ENCODE measurements around the gene OLIG2.

The OLIG2 gene

DNA sequence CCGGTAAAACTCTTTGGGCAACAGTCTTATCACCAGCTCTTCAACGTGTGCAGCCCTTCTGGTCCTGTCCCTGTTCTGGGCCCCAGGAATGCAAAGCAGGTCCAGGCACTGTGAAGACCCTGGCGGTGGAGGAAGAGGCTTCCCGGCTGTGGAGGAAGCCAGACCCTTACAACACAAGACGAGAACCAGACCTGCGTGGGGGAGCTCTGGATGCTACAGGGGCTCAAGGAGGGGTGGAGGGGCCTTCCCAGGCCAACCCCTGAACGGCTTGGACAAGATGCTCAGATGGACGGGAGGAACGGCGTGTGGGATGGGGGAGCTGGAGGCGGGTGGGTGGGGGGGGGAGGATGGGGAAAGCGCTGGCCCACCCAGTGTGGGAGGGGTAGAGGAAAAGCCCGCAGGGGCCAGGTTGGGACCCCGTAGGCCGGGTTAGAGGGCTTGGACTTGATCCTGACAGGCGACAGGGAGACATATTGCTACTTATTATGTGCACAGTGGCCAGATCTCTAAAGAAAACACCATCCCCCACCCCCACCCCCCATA, 5.1 kb upstream of the OLIG2 start:
- DNase-seq, result no peak

DNA sequence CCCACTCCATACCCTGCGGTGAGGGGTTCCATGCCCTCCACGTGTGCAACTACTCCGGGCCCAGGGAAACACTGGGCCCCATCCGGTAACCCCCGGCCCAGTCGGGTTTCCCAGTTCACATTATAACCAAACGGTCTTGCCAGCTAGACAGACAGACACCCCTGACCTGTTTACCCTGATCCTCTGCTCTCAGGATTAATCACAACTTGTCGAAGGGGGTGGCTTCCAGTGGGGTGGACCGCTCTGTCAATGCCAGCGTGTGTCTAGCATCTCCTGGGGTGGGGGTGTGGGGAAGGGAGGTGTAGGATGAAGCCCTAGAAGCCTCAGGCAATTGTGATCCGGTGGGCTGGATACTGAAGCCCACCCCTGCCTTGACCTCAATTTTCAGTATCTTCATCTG, 4.6 kb upstream of the OLIG2 start:
- DNase-seq, result no peak

DNA sequence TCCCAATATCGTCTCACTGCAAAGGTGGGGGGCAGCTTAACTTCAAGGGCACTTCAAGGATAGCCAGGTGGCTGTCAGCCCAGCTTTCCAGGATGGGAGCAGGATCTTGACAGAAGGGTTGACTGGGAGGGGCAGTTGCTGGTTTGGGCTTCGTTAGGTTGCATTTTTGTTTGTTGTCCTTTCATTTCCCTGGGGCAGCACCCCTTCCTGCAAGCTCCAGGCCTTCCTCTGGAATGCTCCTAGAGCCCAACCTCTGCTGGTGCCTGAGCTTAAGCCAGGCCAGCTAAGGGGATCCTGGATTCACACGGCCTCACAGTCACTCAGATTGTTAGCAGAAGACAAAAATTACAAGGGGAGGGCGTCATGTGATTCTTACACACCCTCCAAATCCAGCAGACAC, 4.1 kb upstream of the OLIG2 start:
- no peak for DNase-seq

DNA sequence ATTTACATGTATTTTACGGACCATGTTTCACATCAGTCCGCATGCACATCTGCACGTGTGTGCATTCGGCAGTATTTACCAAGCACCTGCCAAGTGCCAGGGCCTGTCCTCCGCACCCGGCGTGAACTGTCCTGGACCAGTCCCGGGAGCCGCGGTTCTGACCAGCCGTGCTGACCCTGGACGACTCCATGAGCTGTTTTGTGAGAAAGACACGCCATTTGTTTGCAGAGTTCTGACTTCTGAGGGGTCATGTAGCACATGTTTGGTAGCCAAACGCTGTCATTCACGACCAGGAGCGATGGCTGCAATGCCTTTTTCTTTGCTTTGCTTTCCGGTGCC, 3.3 kb upstream of the OLIG2 start:
- DNase-seq, result no peak

DNA sequence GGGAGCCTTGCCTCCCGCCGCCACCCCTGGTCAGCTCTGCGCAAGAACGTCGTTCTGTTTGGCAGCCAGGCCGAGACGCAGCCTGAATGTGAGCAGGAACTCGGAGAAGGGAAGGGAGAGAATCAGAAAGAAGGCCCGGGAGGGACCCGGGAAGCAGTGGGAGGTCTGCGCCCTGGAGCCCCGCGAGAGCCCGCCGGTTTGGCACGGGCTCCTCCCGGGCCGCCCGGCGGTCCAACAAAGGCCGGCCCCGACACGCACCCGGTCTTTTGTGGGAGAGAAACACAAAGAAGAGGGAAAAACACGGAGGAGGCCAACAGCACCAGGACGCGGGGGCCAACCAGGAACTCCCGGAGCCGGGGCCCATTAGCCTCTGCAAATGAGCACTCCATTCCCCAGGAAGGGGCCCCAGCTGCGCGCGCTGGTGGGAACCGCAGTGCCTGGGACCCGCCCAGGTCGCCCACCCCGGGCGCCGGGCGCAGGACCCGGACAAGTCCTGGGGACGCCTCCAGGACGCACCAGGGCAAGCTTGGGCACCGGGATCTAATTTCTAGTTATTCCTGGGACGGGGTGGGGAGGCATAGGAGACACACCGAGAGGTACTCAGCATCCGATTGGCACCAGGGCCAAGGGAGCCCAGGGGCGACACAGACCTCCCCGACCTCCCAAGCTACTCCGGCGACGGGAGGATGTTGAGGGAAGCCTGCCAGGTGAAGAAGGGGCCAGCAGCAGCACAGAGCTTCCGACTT, 2.7 kb upstream of the OLIG2 start:
- no peak for DNase-seq

DNA sequence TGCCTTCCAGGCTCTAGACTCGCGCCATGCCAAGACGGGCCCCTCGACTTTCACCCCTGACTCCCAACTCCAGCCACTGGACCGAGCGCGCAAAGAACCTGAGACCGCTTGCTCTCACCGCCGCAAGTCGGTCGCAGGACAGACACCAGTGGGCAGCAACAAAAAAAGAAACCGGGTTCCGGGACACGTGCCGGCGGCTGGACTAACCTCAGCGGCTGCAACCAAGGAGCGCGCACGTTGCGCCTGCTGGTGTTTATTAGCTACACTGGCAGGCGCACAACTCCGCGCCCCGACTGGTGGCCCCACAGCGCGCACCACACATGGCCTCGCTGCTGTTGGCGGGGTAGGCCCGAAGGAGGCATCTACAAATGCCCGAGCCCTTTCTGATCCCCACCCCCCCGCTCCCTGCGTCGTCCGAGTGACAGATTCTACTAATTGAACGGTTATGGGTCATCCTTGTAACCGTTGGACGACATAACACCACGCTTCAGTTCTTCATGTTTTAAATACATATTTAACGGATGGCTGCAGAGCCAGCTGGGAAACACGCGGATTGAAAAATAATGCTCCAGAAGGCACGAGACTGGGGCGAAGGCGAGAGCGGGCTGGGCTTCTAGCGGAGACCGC, 2.0 kb upstream of the OLIG2 start:
- no peak for DNase-seq

DNA sequence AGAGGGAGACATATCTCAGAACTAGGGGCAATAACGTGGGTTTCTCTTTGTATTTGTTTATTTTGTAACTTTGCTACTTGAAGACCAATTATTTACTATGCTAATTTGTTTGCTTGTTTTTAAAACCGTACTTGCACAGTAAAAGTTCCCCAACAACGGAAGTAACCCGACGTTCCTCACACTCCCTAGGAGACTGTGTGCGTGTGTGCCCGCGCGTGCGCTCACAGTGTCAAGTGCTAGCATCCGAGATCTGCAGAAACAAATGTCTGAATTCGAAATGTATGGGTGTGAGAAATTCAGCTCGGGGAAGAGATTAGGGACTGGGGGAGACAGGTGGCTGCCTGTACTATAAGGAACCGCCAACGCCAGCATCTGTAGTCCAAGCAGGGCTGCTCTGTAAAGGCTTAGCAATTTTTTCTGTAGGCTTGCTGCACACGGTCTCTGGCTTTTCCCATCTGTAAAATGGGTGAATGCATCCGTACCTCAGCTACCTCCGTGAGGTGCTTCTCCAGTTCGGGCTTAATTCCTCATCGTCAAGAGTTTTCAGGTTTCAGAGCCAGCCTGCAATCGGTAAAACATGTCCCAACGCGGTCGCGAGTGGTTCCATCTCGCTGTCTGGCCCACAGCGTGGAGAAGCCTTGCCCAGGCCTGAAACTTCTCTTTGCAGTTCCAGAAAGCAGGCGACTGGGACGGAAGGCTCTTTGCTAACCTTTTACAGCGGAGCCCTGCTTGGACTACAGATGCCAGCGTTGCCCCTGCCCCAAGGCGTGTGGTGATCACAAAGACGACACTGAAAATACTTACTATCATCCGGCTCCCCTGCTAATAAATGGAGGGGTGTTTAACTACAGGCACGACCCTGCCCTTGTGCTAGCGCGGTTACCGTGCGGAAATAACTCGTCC, 1.3 kb upstream of the OLIG2 start:
- DNase-seq, result no peak

DNA sequence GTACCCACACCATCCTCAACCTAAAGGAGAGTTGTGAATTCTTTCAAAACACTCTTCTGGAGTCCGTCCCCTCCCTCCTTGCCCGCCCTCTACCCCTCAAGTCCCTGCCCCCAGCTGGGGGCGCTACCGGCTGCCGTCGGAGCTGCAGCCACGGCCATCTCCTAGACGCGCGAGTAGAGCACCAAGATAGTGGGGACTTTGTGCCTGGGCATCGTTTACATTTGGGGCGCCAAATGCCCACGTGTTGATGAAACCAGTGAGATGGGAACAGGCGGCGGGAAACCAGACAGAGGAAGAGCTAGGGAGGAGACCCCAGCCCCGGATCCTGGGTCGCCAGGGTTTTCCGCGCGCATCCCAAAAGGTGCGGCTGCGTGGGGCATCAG, 638 bp upstream of the OLIG2 start:
- DNase-seq, result no peak

DNA sequence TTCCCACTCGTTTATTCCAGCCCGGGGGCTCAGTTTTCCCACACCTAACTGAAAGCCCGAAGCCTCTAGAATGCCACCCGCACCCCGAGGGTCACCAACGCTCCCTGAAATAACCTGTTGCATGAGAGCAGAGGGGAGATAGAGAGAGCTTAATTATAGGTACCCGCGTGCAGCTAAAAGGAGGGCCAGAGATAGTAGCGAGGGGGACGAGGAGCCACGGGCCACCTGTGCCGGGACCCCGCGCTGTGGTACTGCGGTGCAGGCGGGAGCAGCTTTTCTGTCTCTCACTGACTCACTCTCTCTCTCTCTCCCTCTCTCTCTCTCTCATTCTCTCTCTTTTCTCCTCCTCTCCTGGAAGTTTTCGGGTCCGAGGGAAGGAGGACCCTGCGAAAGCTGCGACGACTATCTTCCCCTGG, 716 bp downstream of the OLIG2 start:
- DNase-seq, result no peak

DNA sequence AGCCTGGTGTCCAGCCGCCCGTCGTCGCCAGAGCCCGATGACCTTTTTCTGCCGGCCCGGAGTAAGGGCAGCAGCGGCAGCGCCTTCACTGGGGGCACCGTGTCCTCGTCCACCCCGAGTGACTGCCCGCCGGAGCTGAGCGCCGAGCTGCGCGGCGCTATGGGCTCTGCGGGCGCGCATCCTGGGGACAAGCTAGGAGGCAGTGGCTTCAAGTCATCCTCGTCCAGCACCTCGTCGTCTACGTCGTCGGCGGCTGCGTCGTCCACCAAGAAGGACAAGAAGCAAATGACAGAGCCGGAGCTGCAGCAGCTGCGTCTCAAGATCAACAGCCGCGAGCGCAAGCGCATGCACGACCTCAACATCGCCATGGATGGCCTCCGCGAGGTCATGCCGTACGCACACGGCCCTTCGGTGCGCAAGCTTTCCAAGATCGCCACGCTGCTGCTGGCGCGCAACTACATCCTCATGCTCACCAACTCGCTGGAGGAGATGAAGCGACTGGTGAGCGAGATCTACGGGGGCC, 1.2 kb downstream of the OLIG2 start:
- no peak for DNase-seq

DNA sequence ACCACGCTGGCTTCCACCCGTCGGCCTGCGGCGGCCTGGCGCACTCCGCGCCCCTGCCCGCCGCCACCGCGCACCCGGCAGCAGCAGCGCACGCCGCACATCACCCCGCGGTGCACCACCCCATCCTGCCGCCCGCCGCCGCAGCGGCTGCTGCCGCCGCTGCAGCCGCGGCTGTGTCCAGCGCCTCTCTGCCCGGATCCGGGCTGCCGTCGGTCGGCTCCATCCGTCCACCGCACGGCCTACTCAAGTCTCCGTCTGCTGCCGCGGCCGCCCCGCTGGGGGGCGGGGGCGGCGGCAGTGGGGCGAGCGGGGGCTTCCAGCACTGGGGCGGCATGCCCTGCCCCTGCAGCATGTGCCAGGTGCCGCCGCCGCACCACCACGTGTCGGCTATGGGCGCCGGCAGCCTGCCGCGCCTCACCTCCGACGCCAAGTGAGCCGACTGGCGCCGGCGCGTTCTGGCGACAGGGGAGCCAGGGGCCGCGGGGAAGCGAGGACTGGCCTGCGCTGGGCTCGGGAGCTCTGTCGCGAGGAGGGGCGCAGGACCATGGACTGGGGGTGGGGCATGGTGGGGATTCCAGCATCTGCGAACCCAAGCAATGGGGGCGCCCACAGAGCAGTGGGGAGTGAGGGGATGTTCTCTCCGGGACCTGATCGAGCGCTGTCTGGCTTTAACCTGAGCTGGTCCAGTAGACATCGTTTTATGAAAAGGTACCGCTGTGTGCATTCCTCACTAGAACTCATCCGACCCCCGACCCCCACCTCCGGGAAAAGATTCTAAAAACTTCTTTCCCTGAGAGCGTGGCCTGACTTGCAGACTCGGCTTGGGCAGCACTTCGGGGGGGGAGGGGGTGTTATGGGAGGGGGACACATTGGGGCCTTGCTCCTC, 1.9 kb downstream of the OLIG2 start:
- DNase-seq, result no peak

DNA sequence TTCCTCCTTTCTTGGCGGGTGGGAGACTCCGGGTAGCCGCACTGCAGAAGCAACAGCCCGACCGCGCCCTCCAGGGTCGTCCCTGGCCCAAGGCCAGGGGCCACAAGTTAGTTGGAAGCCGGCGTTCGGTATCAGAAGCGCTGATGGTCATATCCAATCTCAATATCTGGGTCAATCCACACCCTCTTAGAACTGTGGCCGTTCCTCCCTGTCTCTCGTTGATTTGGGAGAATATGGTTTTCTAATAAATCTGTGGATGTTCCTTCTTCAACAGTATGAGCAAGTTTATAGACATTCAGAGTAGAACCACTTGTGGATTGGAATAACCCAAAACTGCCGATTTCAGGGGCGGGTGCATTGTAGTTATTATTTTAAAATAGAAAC, 2.5 kb downstream of the OLIG2 start:
- no peak for DNase-seq

DNA sequence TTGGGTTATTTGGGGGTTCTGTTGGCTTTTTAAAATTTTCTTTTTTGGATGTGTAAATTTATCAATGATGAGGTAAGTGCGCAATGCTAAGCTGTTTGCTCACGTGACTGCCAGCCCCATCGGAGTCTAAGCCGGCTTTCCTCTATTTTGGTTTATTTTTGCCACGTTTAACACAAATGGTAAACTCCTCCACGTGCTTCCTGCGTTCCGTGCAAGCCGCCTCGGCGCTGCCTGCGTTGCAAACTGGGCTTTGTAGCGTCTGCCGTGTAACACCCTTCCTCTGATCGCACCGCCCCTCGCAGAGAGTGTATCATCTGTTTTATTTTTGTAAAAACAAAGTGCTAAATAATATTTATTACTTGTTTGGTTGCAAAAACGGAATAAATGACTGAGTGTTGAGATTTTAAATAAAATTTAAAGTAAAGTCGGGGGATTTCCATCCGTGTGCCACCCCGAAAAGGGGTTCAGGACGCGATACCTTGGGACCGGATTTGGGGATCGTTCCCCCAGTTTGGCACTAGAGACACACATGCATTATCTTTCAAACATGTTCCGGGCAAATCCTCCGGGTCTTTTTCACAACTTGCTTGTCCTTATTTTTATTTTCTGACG, 3.1 kb downstream of the OLIG2 start:
- DNase-seq, result no peak

DNA sequence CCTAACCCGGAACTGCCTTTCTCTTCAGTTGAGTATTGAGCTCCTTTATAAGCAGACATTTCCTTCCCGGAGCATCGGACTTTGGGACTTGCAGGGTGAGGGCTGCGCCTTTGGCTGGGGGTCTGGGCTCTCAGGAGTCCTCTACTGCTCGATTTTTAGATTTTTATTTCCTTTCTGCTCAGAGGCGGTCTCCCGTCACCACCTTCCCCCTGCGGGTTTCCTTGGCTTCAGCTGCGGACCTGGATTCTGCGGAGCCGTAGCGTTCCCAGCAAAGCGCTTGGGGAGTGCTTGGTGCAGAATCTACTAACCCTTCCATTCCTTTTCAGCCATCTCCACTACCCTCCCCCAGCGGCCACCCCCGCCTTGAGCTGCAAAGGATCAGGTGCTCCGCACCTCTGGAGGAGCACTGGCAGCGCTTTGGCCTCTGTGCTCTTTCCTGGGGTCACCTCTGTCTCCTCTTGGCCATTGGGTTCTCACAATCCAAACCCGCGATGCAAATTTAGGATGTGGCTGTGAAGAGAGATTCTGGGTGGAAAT, 3.7 kb downstream of the OLIG2 start:
- DNase-seq, result no peak

DNA sequence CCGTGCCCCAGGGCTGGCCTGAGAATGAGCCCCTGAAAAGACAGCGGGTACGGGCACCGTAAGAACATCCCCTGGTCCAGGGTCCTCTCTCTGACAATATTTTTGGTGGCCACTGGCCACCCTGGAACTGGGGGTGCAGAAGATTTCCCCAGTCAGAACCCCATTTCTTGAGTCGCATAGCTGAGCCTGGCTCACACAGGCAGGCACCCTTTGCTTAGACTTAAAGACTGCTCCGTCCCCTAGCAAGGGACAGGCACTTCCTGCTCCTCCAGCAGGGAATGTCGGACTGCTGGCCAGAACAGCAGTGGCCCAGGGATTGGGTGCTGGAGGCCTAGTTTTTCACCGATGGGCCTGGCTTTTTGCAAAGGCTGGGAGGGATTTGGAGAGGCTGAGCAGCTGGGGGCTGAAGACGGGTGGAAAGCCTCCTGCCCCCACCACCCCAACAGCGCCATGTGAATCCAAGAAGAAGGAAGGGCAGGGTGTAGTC, 4.3 kb downstream of the OLIG2 start:
- no peak for DNase-seq

DNA sequence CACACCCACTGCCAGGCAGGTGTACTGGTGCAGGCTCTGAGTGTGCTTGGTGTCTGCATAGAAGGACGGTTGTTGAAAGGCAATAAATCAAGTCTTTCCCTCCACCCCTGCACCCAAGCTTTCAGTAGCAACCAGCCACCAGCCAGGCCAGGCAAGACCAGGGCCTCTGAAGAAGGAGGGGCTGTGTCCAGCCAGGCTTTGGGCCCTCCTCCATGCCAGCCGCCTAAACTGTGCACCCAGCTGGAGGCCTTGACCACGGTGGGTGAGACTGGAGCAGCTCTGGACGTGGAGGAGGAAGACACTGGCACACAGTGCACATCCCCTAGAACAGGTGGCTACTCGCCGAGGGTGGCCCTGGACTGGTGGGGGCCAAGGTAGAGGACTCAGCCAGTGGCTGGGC, 4.9 kb downstream of the OLIG2 start:
- no peak for DNase-seq

DNA sequence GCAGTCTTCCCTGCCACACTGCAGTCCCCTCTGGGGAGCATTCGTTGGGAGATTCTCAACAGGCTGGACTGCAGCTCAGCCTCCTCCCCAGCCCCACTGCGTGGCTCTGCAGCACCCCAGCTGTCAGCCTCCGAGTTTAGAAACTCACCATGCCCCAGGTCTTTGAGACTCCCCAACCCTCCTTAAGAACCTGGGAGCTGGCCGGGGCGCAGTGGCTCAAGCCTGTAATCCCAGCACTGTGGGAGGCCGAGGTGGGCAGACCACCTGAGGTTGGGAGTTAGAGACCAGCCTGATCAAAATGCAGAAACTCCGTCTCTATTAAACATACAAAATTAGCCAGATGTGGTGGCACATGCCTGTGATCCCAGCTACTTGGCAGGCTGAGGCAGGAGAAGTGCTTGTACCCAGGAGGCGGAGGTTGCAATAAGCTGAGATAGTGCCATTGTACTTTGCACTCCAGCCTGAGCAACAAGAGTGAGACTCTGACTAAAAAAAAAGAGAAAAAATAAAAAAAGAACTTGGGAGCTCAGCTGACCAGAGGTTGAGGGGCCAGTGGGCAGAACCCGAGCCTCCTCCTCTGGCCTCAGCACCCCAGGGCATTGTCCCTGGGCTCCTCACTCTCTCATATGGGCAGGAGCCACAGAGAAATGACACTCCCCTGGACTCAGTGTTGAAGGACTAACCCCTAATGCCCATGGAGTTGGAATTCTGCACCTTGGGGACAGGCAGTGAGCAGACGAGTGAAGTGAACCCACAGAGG, 5.6 kb downstream of the OLIG2 start:
- no peak for DNase-seq

DNA sequence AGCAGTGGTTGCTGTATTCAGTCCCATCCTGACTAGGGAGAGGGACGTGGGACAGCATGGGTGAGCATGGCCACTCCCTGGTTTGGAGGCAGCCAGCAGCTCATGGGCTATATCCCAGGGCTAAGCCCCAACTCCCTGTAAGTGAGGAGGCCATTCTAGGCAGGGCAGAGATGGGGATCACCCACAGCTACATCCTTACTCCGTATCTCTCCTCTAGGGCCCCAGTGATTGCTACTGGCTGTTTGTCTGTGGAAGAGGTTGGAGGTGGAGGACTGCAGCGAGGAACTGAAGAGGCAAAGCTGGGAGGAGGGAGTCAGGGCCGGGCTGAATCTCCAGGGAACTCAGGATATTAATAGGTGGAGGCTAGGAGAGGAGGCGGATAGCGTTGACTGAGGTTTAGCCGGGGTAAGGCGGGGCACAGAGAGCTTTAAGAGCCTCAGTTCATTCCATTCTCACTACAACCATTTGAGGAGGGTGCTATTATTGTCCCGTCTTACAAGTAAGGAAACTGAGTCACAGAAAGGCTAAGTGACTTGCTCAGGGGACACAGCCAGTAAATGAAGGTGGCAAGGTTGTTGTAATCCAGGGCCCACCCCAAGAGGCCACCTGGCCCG, 6.8 kb downstream of the OLIG2 start:
- no peak for DNase-seq

DNA sequence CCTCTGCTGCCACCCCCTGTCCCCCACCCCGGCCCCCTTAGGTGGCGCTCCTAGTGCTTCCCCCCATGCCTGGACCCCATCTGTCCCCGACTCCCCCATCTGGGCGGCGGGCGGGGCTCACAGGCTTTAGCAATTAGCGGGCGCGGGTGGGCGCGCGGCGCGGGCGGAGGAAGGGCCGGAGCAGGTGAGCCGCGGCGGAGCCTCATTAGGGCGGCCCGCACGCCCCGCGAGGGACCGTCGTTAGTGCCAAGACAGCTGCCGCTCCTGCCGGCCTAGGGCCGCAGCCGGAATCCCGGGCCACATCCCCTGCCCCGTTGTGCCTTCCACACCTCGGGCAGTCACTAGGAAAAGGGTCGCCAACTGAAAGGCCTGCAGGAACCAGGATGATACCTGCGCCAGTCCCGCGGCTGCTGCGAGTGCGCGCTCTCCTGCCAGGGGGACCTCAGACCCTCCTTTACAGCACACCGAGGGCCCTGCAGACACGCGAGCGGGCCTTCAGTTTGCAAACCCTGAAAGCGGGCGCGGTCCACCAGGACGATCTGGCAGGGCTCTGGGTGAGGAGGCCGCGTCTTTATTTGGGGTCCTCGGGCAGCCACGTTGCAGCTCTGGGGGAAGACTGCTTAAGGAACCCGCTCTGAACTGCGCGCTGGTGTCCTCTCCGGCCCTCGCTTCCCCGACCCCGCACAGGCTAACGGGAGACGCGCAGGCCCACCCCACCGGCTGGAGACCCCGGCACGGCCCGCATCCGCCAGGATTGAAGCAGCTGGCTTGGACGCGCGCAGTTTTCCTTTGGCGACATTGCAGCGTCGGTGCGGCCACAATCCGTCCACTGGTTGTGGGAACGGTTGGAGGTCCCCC, 7.6 kb downstream of the OLIG2 start:
- DNase-seq, result no peak
